K562 (cell line): Measurements from ENCODE around the gene RHOXF2B. TPM values are rescaled to one million over a fixed set of nuclear protein-coding genes. Genes with fewer than 3 reads are reported as not detected.

Experiments
- ATAC-seq: fragments of 200-7000 bp; cut with Tn5 transposase; 3 replicates; pipeline ENCODE4 v1.9.1; 2020; ENCODE audit warnings: moderate library complexity
- BruUV-seq: library from RNA; stranded (reverse); fragments of 400-500 nt; replicated peaks from 2 replicates; lab custom pipeline; 2021; lab: Mats Ljungman, UMichigan
- CTCF ChIA-PET: fragments of 300-600 bp; formaldehyde crosslinking; extraction: SDS; loops from one replicate; lab custom pipeline; 2021; ENCODE audit warnings: low intra/inter-chr PET ratio; lab: Yijun Ruan, JAX
- POLR2A ChIA-PET: fragments of 300-600, 350-650 bp; sonication (Branson Sonifier 250); formaldehyde crosslinking; extraction: SDS; loops from one replicate; lab custom pipeline; 2021; ENCODE audit warnings: antibody characterized with exemption, inconsistent platforms; lab: Yijun Ruan, JAX
- DNase-seq, 4 experiments: peaks; one replicate each; pipeline versions ENCODE4 v3.0.0 to v3.0.0-alpha.2; 2011 to 2018; ENCODE audit warnings: low spot score in 3 of 4, mixed read lengths in 3 of 4; ENCODE audit errors: extremely low read depth in 1 of 4
- FAIRE-seq: peaks from 2 replicates; lab custom pipeline; 2011; peaks lifted over from hg19 to GRCh38; lab: Jason Lieb, UNC
- H2AFZ ChIP-seq: 2 replicates; pipeline ENCODE4 v1.6.0; 2011; ENCODE audit warnings: low read depth, low read length, control low read depth, inconsistent platforms
- H3K27ac ChIP-seq: fragments of 200-600 bp; 3 replicates; pipeline ENCODE4 v1.8.0; 2011; ENCODE audit warnings: low read depth, mild to moderate bottlenecking, control low read depth, inconsistent platforms, low read length, moderate library complexity, mixed read lengths; ENCODE audit errors: extremely low read depth
- H3K27me3 ChIP-seq, 2 experiments: fragments of 300-600 bp in 1 of 2; 2 replicates in 1 of 2; 3 replicates in 1 of 2; pipeline versions ENCODE4 v1.6.0 to v1.8.0; 2011; ENCODE audit warnings: inconsistent platforms in 2 of 2, low read length in 2 of 2, mild to moderate bottlenecking in 1 of 2, mixed read lengths in 1 of 2, moderate library complexity in 1 of 2; ENCODE audit not compliant: control insufficient read depth in 2 of 2, insufficient read depth in 2 of 2
- H3K36me3 ChIP-seq: fragments of 300-600 bp; 3 replicates; pipeline ENCODE4 v1.8.0; 2011; ENCODE audit warnings: mild to moderate bottlenecking, low read length, inconsistent platforms; ENCODE audit not compliant: control insufficient read depth, insufficient read depth
- H3K4me1 ChIP-seq, 2 experiments: fragments of 200-600 bp in 1 of 2; replicated peaks in 1 of 2; 2 replicates in 1 of 2; 3 replicates in 1 of 2; pipeline versions ENCODE4 v1.5.1 to v1.8.0; 2011; ENCODE audit warnings: inconsistent platforms in 2 of 2, low read length in 2 of 2, mild to moderate bottlenecking in 1 of 2, mixed read lengths in 1 of 2, moderate library complexity in 1 of 2; ENCODE audit not compliant: control insufficient read depth in 2 of 2, insufficient read depth in 2 of 2
- H3K4me2 ChIP-seq: 2 replicates; pipeline ENCODE4 v1.6.1; 2011; ENCODE audit warnings: low read length, control low read depth, inconsistent platforms, mixed read lengths; ENCODE audit not compliant: insufficient read depth
- H3K4me3 ChIP-seq: fragments of 200-600 bp; sonication (generic), shearing (Covaris generic); 2 replicates; pipeline ENCODE4 v1.5.1; 2016; ENCODE audit warnings: control low read depth, inconsistent platforms
- H3K79me2 ChIP-seq: fragments of 200-600 bp; 3 replicates; pipeline ENCODE4 v1.8.0; 2011; ENCODE audit warnings: low read length, inconsistent platforms; ENCODE audit not compliant: control insufficient read depth, insufficient read depth
- H3K9ac ChIP-seq, 2 experiments: 2 replicates each; pipeline versions ENCODE4 v1.6.0 to v1.6.1; 2011; ENCODE audit warnings: low read depth in 2 of 2, low read length in 2 of 2, control low read depth in 1 of 2, inconsistent platforms in 1 of 2, mild to moderate bottlenecking in 1 of 2, mixed read lengths in 1 of 2; ENCODE audit not compliant: insufficient read depth in 1 of 2
- H3K9me1 ChIP-seq: one replicate; pipeline ENCODE4 v1.6.0; 2011; ENCODE audit warnings: inconsistent platforms, mild to moderate bottlenecking, low read length, moderate library complexity; ENCODE audit not compliant: control insufficient read depth, insufficient read depth
- H3K9me3 ChIP-seq: replicated peaks from 2 replicates; pipeline ENCODE4 v1.5.1; 2011; ENCODE audit warnings: low read depth, low read length, inconsistent platforms; ENCODE audit not compliant: control insufficient read depth, insufficient read depth
- H4K20me1 ChIP-seq: replicated peaks from 2 replicates; pipeline ENCODE4 v1.6.1; 2011; ENCODE audit warnings: low read length, inconsistent platforms, mixed read lengths; ENCODE audit not compliant: control insufficient read depth, insufficient read depth
- ARHGAP35 ChIP-seq: fragments of 450-650 bp; IDR thresholded peaks from 2 replicates; pipeline ENCODE4 v1.6.1; 2018; ENCODE audit not compliant: partially characterized antibody
- ARID4B ChIP-seq: sonication (generic); formaldehyde crosslinking; IDR thresholded peaks from 2 replicates; pipeline ENCODE4 v1.8.0; 2022; ENCODE audit warnings: mild to moderate bottlenecking, missing genetic modification reagents
- CBFA2T3 ChIP-seq: fragments of 450-650 bp; IDR thresholded peaks from 2 replicates; pipeline ENCODE4 v1.6.1; 2017
- DMBX1 ChIP-seq: fragments of 250-450 bp; sonication (Bioruptor Pico); IDR thresholded peaks from 2 replicates; pipeline ENCODE4 v1.8.0; 2022; ENCODE audit warnings: inconsistent platforms, mild to moderate bottlenecking, moderate library complexity, borderline replicate concordance
- ETS2 ChIP-seq: IDR thresholded peaks from 2 replicates; pipeline ENCODE4 v1.6.1; 2016; ENCODE audit warnings: borderline replicate concordance, missing genetic modification characterization, mild to moderate bottlenecking, moderate library complexity, missing compliant biosample characterization; ENCODE audit not compliant: poor library complexity, severe bottlenecking
- FOXK2 ChIP-seq, 2 experiments: fragments of 450-650 bp; IDR thresholded peaks in 1 of 2; conservative IDR thresholded peaks in 1 of 2; 2 replicates each; pipeline ENCODE4 v1.6.1; 2016; ENCODE audit warnings: low read depth in 2 of 2, mild to moderate bottlenecking in 1 of 2
- KLF10 ChIP-seq: fragments of 250-450 bp; sonication (Bioruptor Pico); IDR thresholded peaks from 2 replicates; pipeline ENCODE4 v1.6.1; 2021; ENCODE audit warnings: matching md5 sums
- LCOR ChIP-seq: sonication (generic); formaldehyde crosslinking; IDR thresholded peaks from 2 replicates; pipeline ENCODE4 v1.8.0; 2022; ENCODE audit warnings: mild to moderate bottlenecking, missing genetic modification reagents
- MAX ChIP-seq: sonication (generic); formaldehyde crosslinking; IDR thresholded peaks from 2 replicates; pipeline ENCODE4 v1.9.0; 2022; ENCODE audit warnings: mild to moderate bottlenecking, missing genetic modification reagents
- TSC22D4 ChIP-seq: fragments of 450-650 bp; IDR thresholded peaks from 2 replicates; pipeline ENCODE4 v1.6.1; 2016; ENCODE audit warnings: missing genetic modification characterization, missing biosample characterization, control low read depth
- ZBTB1 ChIP-seq: sonication (generic); formaldehyde crosslinking; IDR thresholded peaks from 2 replicates; pipeline ENCODE4 v1.8.1; 2023; ENCODE audit warnings: missing genetic modification reagents, low read depth, mild to moderate bottlenecking, borderline replicate concordance
- ZBTB43 ChIP-seq: sonication (generic); formaldehyde crosslinking; IDR thresholded peaks from 2 replicates; pipeline ENCODE4 v1.8.0; 2023; ENCODE audit warnings: mild to moderate bottlenecking, missing genetic modification reagents
- ZNF277 ChIP-seq: fragments of 250-450 bp; sonication (Bioruptor Pico); IDR thresholded peaks from 2 replicates; pipeline ENCODE4 v1.8.0; 2022; ENCODE audit warnings: inconsistent platforms, mild to moderate bottlenecking, moderate library complexity, borderline replicate concordance
- ZNF561 ChIP-seq: fragments of 450-650 bp; formaldehyde crosslinking; conservative IDR thresholded peaks from 2 replicates; pipeline ENCODE4 v1.4.0; 2020; ENCODE audit warnings: mild to moderate bottlenecking, moderate library complexity
- WGBS: fragments of 100-300 bp; shearing (Covaris generic); methylation state at CpG from one replicate; pipeline ENCODE4 v1.1.6; 2016; ENCODE audit warnings: low coverage, mixed read lengths; ENCODE audit not compliant: insufficient coverage; ENCODE audit errors: missing lambda C conversion rate; 5-methylcytosine and 5-hydroxymethylcytosine counted together
- in situ Hi-C: fragments of 300-500 bp; cut with MboI; formaldehyde crosslinking; loops from 4 replicates; pipeline ENCODE4 v1.15.0; 2018; ENCODE audit warnings: inconsistent platforms, mixed read lengths
- intact Hi-C: fragments of 100-400 bp; cut with micrococcal nuclease; formaldehyde crosslinking; loops from 2 replicates; pipeline ENCODE4 v1.14.2; 2022
- polyA plus RNA-seq, 8 experiments: library from polyadenylated mRNA; depleted of rRNA in 4 of 8; stranded (reverse) in 5 of 8; unstranded in 3 of 8; fragments of >200 nt; fragmentation: Nextera tagmentation in 2 of 8; fragmentation: Illumina TruSeq in 1 of 8; extraction: Ambion mirVana in 2 of 8; extraction: Trizol in 1 of 8; gene quantifications; 2 replicates each; pipeline versions ENCODE4 v1.2.1 to v1.2.3, GENCODE V29; 2011 to 2014; ENCODE audit warnings: inconsistent platforms in 1 of 8, missing spikeins in 1 of 8
- total RNA-seq, 7 experiments: library from RNA; depleted of rRNA in 6 of 7; stranded (reverse); fragments of >200 nt in 6 of 7; fragmentation: Illumina TruSeq in 2 of 7; extraction: Trizol in 2 of 7; gene quantifications; 2 replicates each; pipeline versions ENCODE4 v1.2.1 to v1.2.3, GENCODE V29; 2011 to 2021; ENCODE audit warnings: low replicate concordance in 1 of 7

The RHOXF2B gene
- total and polyA plus RNA-seq, 9 of the 15 experiments (the other 6 are each of a cell fraction or from before 2014, with no cell fraction given), result 0.79 to 4.3 (median 2.2) TPM

GRCh38 chrX:120120223-120120622 is 42.7 kb upstream of the RHOXF2B start:
- in situ Hi-C loops, result no loop called here
- no TSS peak for BruUV-seq

More at GRCh38 chrX:120120223-120120622, 42.7 kb upstream of the RHOXF2B start:
- Histone ChIP-seq H3K9me1 (no peaks in the 10 kb centered on the region), H3K4me2 (peak overlapping the region; percentile 51; the same call in 1 of the 2 replicates), H2AFZ (peak overlapping the region; percentile 86), H3K4me3 (no peak overlapping the region), H3K79me2 (no peaks in the 10 kb centered on the region), H3K9ac (peak overlapping the region in 1 of 2 experiments; percentile 84; a peak in 1 of 4 replicates), H3K36me3 (no peaks in the 10 kb centered on the region), H3K9me3 (no peaks in the 10 kb centered on the region; the same call in 1 of the 2 replicates), H3K27ac (no peak overlapping the region), H3K4me1 (peaks cover 0 to 8% of the 10 kb centered on the region in 2 experiments; a peak in 3 of 5 replicates), H3K27me3 (no peaks in the 10 kb centered on the region), H4K20me1 (no peaks in the 10 kb centered on the region)
- peak; percentile 59; the same call in 2 of the 3 replicates for ATAC-seq
- FAIRE-seq, result no peak
- TF ChIP-seq MAX (CRISPR knock-in tag) (no peak), ZNF561 (CRISPR knock-in tag) (no peak), FOXK2 (conservative IDR thresholded peaks at IDR 0.05 in 1 of 2, IDR thresholded peaks at IDR 0.05 in 1 of 2; ENCODE audit: low read depth in 2 of 2) (no peak), CBFA2T3 (no peak), ETS2 (tag) (no peak), LCOR (no peak), ARID4B (CRISPR knock-in tag) (no peak), TSC22D4 (no peak), ZBTB1 (CRISPR knock-in tag) (no peak), KLF10 (CRISPR knock-in tag) (no peak), DMBX1 (CRISPR knock-in tag) (no peak), ARHGAP35 (no peak), ZNF277 (no peak), ZBTB43 (CRISPR knock-in tag) (no peak)
- CTCF ChIA-PET, result no interaction called here
- DNase-seq, result no peak
- WGBS, result 65% methylated on average over 11 of the region's 12 CpGs
- intact Hi-C loops, result no loop called here
- POLR2A ChIA-PET, result interaction anchor here (0.6 kb wide), 1 partner anchor 421 kb away, joined by 3 read pairs; no protein-coding TSS in a partner anchor
